ENCODE results near the gene RAB11FIP2.

DNA sequence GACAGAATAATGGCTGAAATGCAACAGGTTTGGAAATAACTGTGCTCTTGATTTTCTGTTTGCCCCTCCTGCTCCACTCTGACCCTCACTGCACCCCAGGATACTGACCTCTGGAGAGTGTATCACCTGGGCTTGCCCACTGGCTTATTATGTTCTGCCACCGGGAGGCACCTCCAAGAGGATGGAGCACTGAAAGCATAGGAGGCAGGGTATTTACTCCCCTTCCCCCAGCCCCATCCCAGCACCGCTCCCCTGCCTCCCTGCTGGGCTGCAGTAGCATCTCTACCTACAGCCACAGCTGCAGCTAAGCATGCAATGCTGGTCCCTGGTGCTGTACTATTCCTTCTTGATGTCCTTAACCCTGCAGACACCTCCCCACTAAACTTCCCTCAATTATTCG, 26.4 kb downstream of the RAB11FIP2 start:
- TF ChIP-seq CTCF (IDR thresholded peaks at IDR 0.05; ENCODE audit: insufficient read depth, low read depth, low read length) (no peak), EZH2 (IDR thresholded peaks at IDR 0.05; ENCODE audit: insufficient read depth, low read length) (no peak)

Data from astrocyte (in vitro differentiated cells and primary cell).